ENCODE measurements around the gene SPATA6.

Gene SPATA6

DNA sequence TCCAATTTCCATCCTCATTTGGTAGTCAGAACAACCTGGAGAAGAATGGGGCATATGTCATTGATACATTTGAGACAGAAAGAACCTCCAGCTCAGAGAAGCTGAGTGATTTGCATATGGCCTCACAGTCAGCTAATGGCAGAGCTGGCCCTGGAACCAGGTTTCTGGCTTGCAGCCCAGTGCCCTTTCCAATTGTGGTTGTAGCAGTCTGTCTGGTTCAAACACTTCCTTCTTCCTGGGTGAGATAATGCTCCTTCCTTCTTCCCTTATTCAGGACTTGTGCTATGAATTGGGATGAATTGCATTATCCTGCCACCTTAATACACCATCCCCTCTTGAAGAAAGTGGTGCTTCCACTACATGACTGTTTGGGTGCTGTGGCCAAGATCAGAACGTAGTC is 225.3 kb downstream of the SPATA6 start:
- no peak overlapping the region for H3K27ac ChIP-seq (ENCODE audit: low read depth, low read length)
- H3K36me3 ChIP-seq (ENCODE audit: control insufficient read depth in 5 of 5, insufficient read depth in 5 of 5, low read length in 5 of 5), result no peaks in the 10 kb centered on the region
- no peak overlapping the region for H3K9ac ChIP-seq (ENCODE audit: low read length in 5 of 5)
- H3K27me3 ChIP-seq (ENCODE audit: control insufficient read depth in 5 of 5, insufficient read depth in 4 of 5, low read length in 5 of 5), result no peaks in the 10 kb centered on the region
- peaks cover 4 to 25% (median 19%) of the 10 kb centered on the region in 5 donors for H3K4me1 ChIP-seq (ENCODE audit: control insufficient read depth in 5 of 5, insufficient read depth in 5 of 5, low read length in 5 of 5)
- H3K9me3 ChIP-seq (ENCODE audit: control insufficient read depth in 5 of 5, low read length in 5 of 5), result no peaks in the 10 kb centered on the region
- no peak overlapping the region for H3K4me3 ChIP-seq (ENCODE audit: low read depth in 1 of 5, low read length in 5 of 5)
